HepG2 (cell line): ENCODE data around the gene AGK. TPM values are rescaled to one million over a fixed set of nuclear protein-coding genes. Genes with fewer than 3 reads are reported as not detected.

Experiments
- ATAC-seq: fragments of 200-7000 bp; cut with Tn5 transposase; 3 replicates; pipeline ENCODE4 v1.9.1; 2020; ENCODE audit warnings: mild to moderate bottlenecking, moderate library complexity
- BruUV-seq: library from RNA; stranded (reverse); fragments of 400-500 nt; replicated peaks from 2 replicates; lab custom pipeline; 2021; lab: Mats Ljungman, UMichigan
- CTCF ChIA-PET: fragments of 300-600 bp; formaldehyde crosslinking; extraction: SDS; loops from one replicate; lab custom pipeline; 2021; ENCODE audit warnings: low total read pairs, inconsistent platforms, low intra/inter-chr PET ratio; lab: Yijun Ruan, JAX
- POLR2A ChIA-PET: fragments of 350-600 bp; sonication (Branson Sonifier 250); formaldehyde crosslinking; loops from one replicate; lab custom pipeline; 2020; ENCODE audit warnings: antibody characterized with exemption, inconsistent platforms; lab: Yijun Ruan, JAX
- DNase-seq: peaks from one replicate; pipeline ENCODE4 v3.0.0-alpha.2; 2015; ENCODE audit warnings: low spot score
- FAIRE-seq: peaks from 3 replicates; lab custom pipeline; 2011; peaks lifted over from hg19 to GRCh38; lab: Jason Lieb, UNC
- H2AFZ ChIP-seq: one replicate; pipeline ENCODE4 v1.6.1; 2011; ENCODE audit warnings: low read length, inconsistent platforms
- H3K27ac ChIP-seq: fragments of 300-600 bp; 3 replicates; pipeline ENCODE4 v1.8.0; 2011; ENCODE audit warnings: mixed run types, mild to moderate bottlenecking, mixed read lengths, low read length, inconsistent platforms; ENCODE audit not compliant: insufficient read depth; ENCODE audit errors: extremely low read length
- H3K27me3 ChIP-seq, 2 experiments: fragments of 200-600 bp in 1 of 2; 2 replicates in 1 of 2; 3 replicates in 1 of 2; pipeline versions ENCODE4 v1.6.0 to v1.8.0; 2011; ENCODE audit warnings: low read length in 2 of 2, mild to moderate bottlenecking in 2 of 2, moderate library complexity in 2 of 2, inconsistent platforms in 1 of 2; ENCODE audit not compliant: insufficient read depth in 2 of 2, control insufficient read depth in 1 of 2
- H3K36me3 ChIP-seq, 2 experiments: fragments of 200-600 bp in 1 of 2; replicated peaks in 1 of 2; 2 replicates in 1 of 2; 3 replicates in 1 of 2; pipeline versions ENCODE4 v1.5.1 to v1.8.0; 2011; ENCODE audit warnings: low read length in 2 of 2, inconsistent platforms in 1 of 2; ENCODE audit not compliant: insufficient read depth in 2 of 2, control insufficient read depth in 1 of 2
- H3K4me1 ChIP-seq: 2 replicates; pipeline ENCODE4 v1.5.1; 2012; ENCODE audit warnings: low read length, inconsistent platforms; ENCODE audit not compliant: insufficient read depth
- H3K4me2 ChIP-seq: 2 replicates; pipeline ENCODE4 v1.6.0; 2011; ENCODE audit warnings: low read depth, low read length, inconsistent platforms
- H3K4me3 ChIP-seq, 3 experiments: fragments of 200-600 bp in 1 of 3; sonication (generic), shearing (Covaris generic) in 1 of 3; replicated peaks in 1 of 3; 2 replicates each; pipeline ENCODE4 v1.5.1; 2011 to 2016; ENCODE audit warnings: low read length in 3 of 3, inconsistent platforms in 2 of 3, low read depth in 2 of 3, mild to moderate bottlenecking in 2 of 3, control low read depth in 1 of 3, mixed read lengths in 1 of 3; ENCODE audit not compliant: insufficient read depth in 1 of 3
- H3K79me2 ChIP-seq: one replicate; pipeline ENCODE4 v1.6.1; 2011; ENCODE audit warnings: low read length, inconsistent platforms; ENCODE audit not compliant: insufficient read depth
- H3K9ac ChIP-seq: 2 replicates; pipeline ENCODE4 v1.6.0; 2011; ENCODE audit warnings: mild to moderate bottlenecking, low read depth, low read length, inconsistent platforms; ENCODE audit not compliant: insufficient read depth
- H3K9me3 ChIP-seq: 2 replicates; pipeline ENCODE4 v1.5.1; 2012; ENCODE audit warnings: mild to moderate bottlenecking, low read length
- H4K20me1 ChIP-seq: 2 replicates; pipeline ENCODE4 v1.6.0; 2011; ENCODE audit warnings: inconsistent platforms, mild to moderate bottlenecking, low read length, moderate library complexity; ENCODE audit not compliant: insufficient read depth
- ARID4A ChIP-seq: sonication (generic); formaldehyde crosslinking; IDR thresholded peaks from 2 replicates; pipeline ENCODE4 v1.5.0; 2020; ENCODE audit warnings: mild to moderate bottlenecking, missing genetic modification reagents, borderline replicate concordance
- GABPB1 ChIP-seq: IDR thresholded peaks from 2 replicates; pipeline ENCODE4 v1.6.1; 2016; ENCODE audit warnings: mild to moderate bottlenecking, missing genetic modification reagents, moderate library complexity, missing compliant biosample characterization
- LCORL ChIP-seq, 2 experiments: fragments of 450-650 bp in 1 of 2; sonication (generic) in 1 of 2; formaldehyde crosslinking in 1 of 2; IDR thresholded peaks; 2 replicates each; pipeline versions ENCODE4 v1.5.0 to v1.6.1; 2017 to 2020; ENCODE audit warnings: antibody characterized with exemption in 1 of 2, missing genetic modification reagents in 1 of 2
- MBNL3 ChIP-seq: fragments of 250-450 bp; sonication (Bioruptor Pico); conservative IDR thresholded peaks from 2 replicates; pipeline ENCODE4 v1.8.0; 2022; ENCODE audit warnings: mild to moderate bottlenecking, inconsistent platforms
- MTF1 ChIP-seq: sonication (generic); formaldehyde crosslinking; IDR thresholded peaks from 2 replicates; pipeline ENCODE4 v1.5.0; 2020; ENCODE audit warnings: missing genetic modification reagents
- NFYC ChIP-seq: IDR thresholded peaks from 2 replicates; pipeline ENCODE4 v1.6.1; 2016; ENCODE audit warnings: missing genetic modification reagents, missing compliant biosample characterization
- PTBP1 ChIP-seq: fragments of 200-400 bp; formaldehyde crosslinking; IDR thresholded peaks from 2 replicates; pipeline ENCODE4 v1.6.1; 2018; ENCODE audit warnings: low read length, low read depth; ENCODE audit not compliant: poor library complexity, severe bottlenecking
- SETDB1 ChIP-seq: sonication (generic); formaldehyde crosslinking; IDR thresholded peaks from 2 replicates; pipeline ENCODE4 v1.5.1; 2020; ENCODE audit warnings: missing genetic modification reagents, mild to moderate bottlenecking, borderline replicate concordance
- TEAD2 ChIP-seq: sonication (generic); formaldehyde crosslinking; IDR thresholded peaks from 2 replicates; pipeline ENCODE4 v1.9.0; 2021; ENCODE audit warnings: missing genetic modification reagents
- U2AF1 ChIP-seq: fragments of 200-400 bp; formaldehyde crosslinking; optimal IDR thresholded peaks from 2 replicates; pipeline ENCODE3; 2017; ENCODE audit warnings: mild to moderate bottlenecking, low read depth, low read length
- ZBTB40 ChIP-seq, 2 experiments: fragments of 450-650 bp in 1 of 2; sonication (generic) in 1 of 2; formaldehyde crosslinking in 1 of 2; IDR thresholded peaks; 2 replicates each; pipeline versions ENCODE4 v1.6.1 to v1.8.0; 2016 to 2022; ENCODE audit warnings: antibody characterized with exemption in 1 of 2, mild to moderate bottlenecking in 1 of 2, missing genetic modification reagents in 1 of 2
- ZNF460 ChIP-seq: sonication (generic); formaldehyde crosslinking; IDR thresholded peaks from 2 replicates; pipeline ENCODE4 v1.5.1; 2020; ENCODE audit warnings: missing genetic modification reagents, mild to moderate bottlenecking, borderline replicate concordance
- WGBS: methylation state at CpG from one replicate; pipeline ENCODE4 v1.1.6; 2017; ENCODE audit warnings: low lambda C conversion rate; 5-methylcytosine and 5-hydroxymethylcytosine counted together
- in situ Hi-C: cut with HindIII; loops from 2 replicates; pipeline ENCODE4 v1.10.0; 2017; ENCODE audit warnings: low pct_unique_long_range_greater_than_20kb; ENCODE audit not compliant: extremely low pct_ligation_motif_present
- intact Hi-C: fragments of 100-400 bp; cut with micrococcal nuclease; formaldehyde crosslinking; loops from one replicate; pipeline ENCODE4 v1.10.0; 2022; ENCODE audit not compliant: unreplicated experiment
- polyA plus RNA-seq, 8 experiments: library from polyadenylated mRNA; depleted of rRNA in 3 of 8; stranded (reverse) in 7 of 8; unstranded in 1 of 8; fragments of >200 nt; fragmentation: Illumina TruSeq in 4 of 8; extraction: Trizol in 4 of 8; gene quantifications; 2 replicates each; pipeline versions ENCODE4 v1.2.1 to v1.2.3, GENCODE V29; 2011 to 2016; ENCODE audit warnings: low read depth in 4 of 8, missing spikeins in 1 of 8, mixed read lengths in 1 of 8; ENCODE audit not compliant: insufficient read depth in 1 of 8
- total RNA-seq, 5 experiments: library from RNA; depleted of rRNA; stranded (reverse); fragments of >200 nt; fragmentation: Illumina TruSeq; extraction: Trizol; gene quantifications; 2 replicates each; pipeline ENCODE4 v1.2.3, GENCODE V29; 2016; ENCODE audit warnings: low read depth in 1 of 5

AGK gene
- total and polyA plus RNA-seq, 2 of the 13 experiments (the other 11 are each of a cell fraction or from before 2014, with no cell fraction given): 23.7 to 30.1 TPM

GRCh38 chr7:141586878-141587277, 35.7 kb downstream of the AGK start:
- FAIRE-seq (no peak), ATAC-seq (no peak), DNase-seq (no peak)
- Histone ChIP-seq H4K20me1 (no peaks in the 10 kb centered on the region), H3K79me2 (no peaks in the 10 kb centered on the region), H3K27ac (no peak overlapping the region), H2AFZ (no peak overlapping the region), H3K4me1 (peaks cover 22% of the 10 kb centered on the region), H3K36me3 (no peaks in the 10 kb centered on the region; a peak in 2 of 5 replicates), H3K9ac (no peak overlapping the region), H3K9me3 (no peaks in the 10 kb centered on the region), H3K4me2 (no peak overlapping the region), H3K4me3 (no peak overlapping the region), H3K27me3 (no peaks in the 10 kb centered on the region)
- POLR2A ChIA-PET: no interaction called here
- in situ Hi-C loops: no loop called here
- WGBS: 98% methylated on average over 4 of the region's 4 CpGs
- CTCF ChIA-PET: no interaction called here
- intact Hi-C loops: no loop called here
- BruUV-seq: no TSS peak
- TF ChIP-seq MTF1 (CRISPR knock-in tag): no peak
- TF ChIP-seq NFYC (CRISPR knock-in tag): no peak
- no peak for TF ChIP-seq GABPB1 (CRISPR knock-in tag)
- no peak for TF ChIP-seq MBNL3 (CRISPR knock-in tag)
- no peak for TF ChIP-seq U2AF1
- no peak for TF ChIP-seq SETDB1
- TF ChIP-seq PTBP1: no peak
- no peak for TF ChIP-seq ARID4A (CRISPR knock-in tag)
- no peak for TF ChIP-seq LCORL (IDR thresholded peaks at IDR 0.05)
- TF ChIP-seq LCORL (CRISPR knock-in tag; IDR thresholded peaks at IDR 0.05): no peak
- TF ChIP-seq ZBTB40 (IDR thresholded peaks at IDR 0.05): no peak
- no peak for TF ChIP-seq ZBTB40 (CRISPR knock-in tag; IDR thresholded peaks at IDR 0.05)
- no peak for TF ChIP-seq ZNF460
- no peak for TF ChIP-seq TEAD2 (CRISPR knock-in tag)
